Measurements from ENCODE around the gene WSCD2. TPM values are rescaled to one million over a fixed set of nuclear protein-coding genes. Genes with fewer than 3 reads are reported as not detected.

The WSCD2 gene
- total and polyA plus RNA-seq, 2 experiments from 2014 or later = not detected

GRCh38 chr12:108117902-108118301, 11.2 kb upstream of the WSCD2 start:
- Histone ChIP-seq H3K4me1 (ENCODE audit: insufficient read depth) (no peaks in the 10 kb centered on the region), H3F3A (ENCODE audit: insufficient read depth) (no peaks in the 10 kb centered on the region), H3K36me3 (ENCODE audit: low read depth) (no peaks in the 10 kb centered on the region), H4K20me1 (ENCODE audit: insufficient read depth) (no peaks in the 10 kb centered on the region), H3K27me3 (replicated peaks; ENCODE audit: insufficient read depth) (no peaks in the 10 kb centered on the region), H3K27ac (no peak overlapping the region), H3K4me2 (ENCODE audit: unreplicated experiment) (no peak overlapping the region), H3K4me3 (no peak overlapping the region), H3K9me3 (ENCODE audit: low read depth) (no peaks in the 10 kb centered on the region), H3K9ac (no peak overlapping the region), H3K9me2 (ENCODE audit: insufficient read depth) (no peaks in the 10 kb centered on the region), H2AFZ (no peak overlapping the region), H3K79me2 (ENCODE audit: insufficient read depth) (no peaks in the 10 kb centered on the region)
- TF ChIP-seq EZH2 (IDR thresholded peaks at IDR 0.05; ENCODE audit: insufficient read depth, poor library complexity, severe bottlenecking) (no peak), EZH2phosphoT487 (IDR thresholded peaks at IDR 0.05; ENCODE audit: insufficient read depth, low read depth) (no peak)
- DNase-seq = no peak
- in situ Hi-C loops (cut with MboI) = no loop called here

- Histone ChIP-seq H4K20me1 (ENCODE audit: insufficient read depth) (no peaks in the 10 kb centered on the region), H3K27ac (no peak overlapping the region), H3K9me2 (ENCODE audit: insufficient read depth) (no peaks in the 10 kb centered on the region), H3K4me2 (ENCODE audit: unreplicated experiment) (no peak overlapping the region), H2AFZ (no peak overlapping the region), H3K27me3 (replicated peaks; ENCODE audit: insufficient read depth) (no peaks in the 10 kb centered on the region), H3K79me2 (ENCODE audit: insufficient read depth) (no peaks in the 10 kb centered on the region), H3K9ac (no peak overlapping the region), H3F3A (ENCODE audit: insufficient read depth) (no peaks in the 10 kb centered on the region), H3K9me3 (ENCODE audit: low read depth) (no peaks in the 10 kb centered on the region), H3K4me1 (ENCODE audit: insufficient read depth) (no peaks in the 10 kb centered on the region), H3K4me3 (no peak overlapping the region), H3K36me3 (ENCODE audit: low read depth) (no peaks in the 10 kb centered on the region)
- TF ChIP-seq EZH2phosphoT487 (IDR thresholded peaks at IDR 0.05; ENCODE audit: insufficient read depth, low read depth) (no peak), EZH2 (IDR thresholded peaks at IDR 0.05; ENCODE audit: insufficient read depth, poor library complexity, severe bottlenecking) (no peak)
- 32 to 38% methylated on average over 7 of the region's 7 CpGs for WGBS, 2 experiments (ENCODE audit: low coverage in 1 of 2, low lambda C conversion rate in 2 of 2, missing lambda C conversion rate in 2 of 2)
- in situ Hi-C loops (cut with MboI) = no loop called here
- DNase-seq = no peak
Measured at GRCh38 chr12:108119126-108119973, 9.7 kb upstream of the WSCD2 start.

GRCh38 chr12:108119974-108120862, 8.9 kb upstream of the WSCD2 start:
- Histone ChIP-seq H3F3A (ENCODE audit: insufficient read depth) (no peaks in the 10 kb centered on the region), H3K4me1 (ENCODE audit: insufficient read depth) (no peaks in the 10 kb centered on the region), H4K20me1 (ENCODE audit: insufficient read depth) (no peaks in the 10 kb centered on the region), H3K9me2 (ENCODE audit: insufficient read depth) (no peaks in the 10 kb centered on the region), H3K4me3 (no peak overlapping the region), H3K27me3 (replicated peaks; ENCODE audit: insufficient read depth) (no peaks in the 10 kb centered on the region), H3K4me2 (ENCODE audit: unreplicated experiment) (no peak overlapping the region), H3K36me3 (ENCODE audit: low read depth) (no peaks in the 10 kb centered on the region), H2AFZ (no peak overlapping the region), H3K27ac (no peak overlapping the region), H3K79me2 (ENCODE audit: insufficient read depth) (no peaks in the 10 kb centered on the region), H3K9me3 (ENCODE audit: low read depth) (no peaks in the 10 kb centered on the region), H3K9ac (no peak overlapping the region)
- DNase-seq = no peak
- TF ChIP-seq EZH2phosphoT487 (IDR thresholded peaks at IDR 0.05; ENCODE audit: insufficient read depth, low read depth) = no peak
- no peak for TF ChIP-seq EZH2 (IDR thresholded peaks at IDR 0.05; ENCODE audit: insufficient read depth, poor library complexity, severe bottlenecking)
- WGBS, 2 experiments (ENCODE audit: low coverage in 1 of 2, low lambda C conversion rate in 2 of 2, missing lambda C conversion rate in 2 of 2) = 34 to 42% methylated on average over 8 of the region's 8 CpGs
- in situ Hi-C loops (cut with MboI) = no loop called here

GRCh38 chr12:108120863-108121165, 8.3 kb upstream of the WSCD2 start:
- Histone ChIP-seq H4K20me1 (ENCODE audit: insufficient read depth) (no peaks in the 10 kb centered on the region), H3K4me1 (ENCODE audit: insufficient read depth) (no peaks in the 10 kb centered on the region), H3K9ac (no peak overlapping the region), H3K27me3 (replicated peaks; ENCODE audit: insufficient read depth) (no peaks in the 10 kb centered on the region), H3K36me3 (ENCODE audit: low read depth) (no peaks in the 10 kb centered on the region), H3F3A (ENCODE audit: insufficient read depth) (no peaks in the 10 kb centered on the region), H3K9me3 (ENCODE audit: low read depth) (no peaks in the 10 kb centered on the region), H3K4me2 (ENCODE audit: unreplicated experiment) (no peak overlapping the region), H2AFZ (no peak overlapping the region), H3K79me2 (ENCODE audit: insufficient read depth) (no peaks in the 10 kb centered on the region), H3K4me3 (no peak overlapping the region), H3K27ac (no peak overlapping the region), H3K9me2 (ENCODE audit: insufficient read depth) (no peaks in the 10 kb centered on the region)
- WGBS, 2 experiments (ENCODE audit: low coverage in 1 of 2, low lambda C conversion rate in 2 of 2, missing lambda C conversion rate in 2 of 2) = 56 to 62% methylated on average over 6 of the region's 6 CpGs
- TF ChIP-seq EZH2 (IDR thresholded peaks at IDR 0.05; ENCODE audit: insufficient read depth, poor library complexity, severe bottlenecking) (no peak), EZH2phosphoT487 (IDR thresholded peaks at IDR 0.05; ENCODE audit: insufficient read depth, low read depth) (no peak)
- in situ Hi-C loops (cut with MboI) = no loop called here
- no peak for DNase-seq
